Nephron progenitor cell (in vitro differentiated cells): ENCODE results near the gene NCOA7.

Experiments
- DNase-seq: peaks from one replicate; pipeline ENCODE4 v3.0.0; 2021
- H3K27ac Mint-ChIP-seq: 2 replicates; pipeline ENCODE4 v1.8.0; 2021; ENCODE audit warnings: mild to moderate bottlenecking, moderate library complexity, mixed read lengths
- H3K27me3 Mint-ChIP-seq: 2 replicates; pipeline ENCODE4 v1.8.0; 2021; ENCODE audit warnings: mild to moderate bottlenecking, low read depth, mixed read lengths; ENCODE audit not compliant: poor library complexity
- H3K36me3 Mint-ChIP-seq: 2 replicates; pipeline ENCODE4 v1.8.0; 2021; ENCODE audit warnings: low read depth, mixed read lengths
- H3K4me1 Mint-ChIP-seq: 2 replicates; pipeline ENCODE4 v1.8.0; 2021; ENCODE audit warnings: mixed read lengths
- H3K4me3 Mint-ChIP-seq: 2 replicates; pipeline ENCODE4 v1.8.0; 2021; ENCODE audit warnings: mild to moderate bottlenecking, moderate library complexity, mixed read lengths
- H3K9me3 Mint-ChIP-seq: 2 replicates; pipeline ENCODE4 v1.8.0; 2021; ENCODE audit warnings: mild to moderate bottlenecking, moderate library complexity, mixed read lengths
- CTCF ChIP-seq: fragments of 200-600 bp; sonication (generic); IDR thresholded peaks from 2 replicates; pipeline ENCODE4 v1.5.0; 2021; ENCODE audit warnings: antibody characterized with exemption

Gene NCOA7

DNA sequence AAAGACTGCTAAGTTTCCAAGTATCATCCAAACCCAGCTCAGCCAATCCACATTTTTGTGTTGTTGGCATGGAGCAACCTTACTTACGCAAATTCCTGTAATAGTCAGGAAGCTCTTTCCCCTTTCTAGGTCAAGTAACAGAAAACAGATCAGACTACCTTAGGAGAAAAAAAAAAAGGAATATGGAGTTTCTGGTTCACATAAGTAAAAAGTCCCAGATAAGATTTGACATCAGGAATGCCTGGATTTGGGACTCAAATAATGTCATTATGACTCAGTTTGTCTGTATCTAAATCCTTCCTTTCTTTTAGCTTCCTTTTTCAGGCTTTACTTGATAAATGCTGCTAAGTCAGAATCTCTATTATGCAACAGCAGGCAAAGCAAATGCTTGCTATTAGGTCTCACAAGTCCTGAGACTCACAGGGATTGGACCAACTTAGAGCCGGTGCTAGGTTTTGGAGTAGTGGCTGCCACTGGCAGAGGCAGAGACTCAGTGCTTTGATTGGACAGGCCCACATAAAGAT is 44.5 kb downstream of the NCOA7 start:
- no peaks in the 10 kb centered on the region for H3K9me3 Mint-ChIP-seq
- peaks cover 20% of the 10 kb centered on the region for H3K4me1 Mint-ChIP-seq
- TF ChIP-seq CTCF = no peak
- no peak for DNase-seq
- H3K27me3 Mint-ChIP-seq = no peaks in the 10 kb centered on the region
- no peak overlapping the region for H3K4me3 Mint-ChIP-seq
- H3K36me3 Mint-ChIP-seq = no peaks in the 10 kb centered on the region
- H3K27ac Mint-ChIP-seq = no peak overlapping the region

DNA sequence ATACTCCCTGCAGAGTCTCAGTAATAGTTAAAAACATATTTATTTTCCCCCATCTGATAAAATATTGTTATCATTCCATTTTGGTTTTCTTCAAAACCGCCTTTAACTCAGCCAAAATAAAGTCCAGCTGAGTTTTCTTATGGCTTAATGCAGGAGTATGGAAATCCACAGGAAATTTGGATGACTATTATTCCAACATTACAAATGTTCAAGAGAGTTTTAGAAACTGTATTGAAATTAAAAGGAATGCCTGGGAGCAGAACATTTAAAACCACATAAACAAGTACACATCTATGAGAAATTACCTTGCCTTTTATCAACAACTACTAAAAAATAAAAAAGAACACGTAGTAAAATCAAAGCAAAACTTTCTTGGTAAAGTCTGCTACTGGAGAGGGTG is 45.7 kb downstream of the NCOA7 start:
- Mint-ChIP-seq H3K9me3 (no peaks in the 10 kb centered on the region), H3K27ac (no peak overlapping the region), H3K4me3 (no peak overlapping the region), H3K4me1 (peaks cover 20% of the 10 kb centered on the region), H3K36me3 (no peaks in the 10 kb centered on the region), H3K27me3 (no peaks in the 10 kb centered on the region)
- DNase-seq = no peak
- TF ChIP-seq CTCF = no peak

- no peak for TF ChIP-seq CTCF
- Mint-ChIP-seq H3K9me3 (no peaks in the 10 kb centered on the region), H3K36me3 (no peaks in the 10 kb centered on the region), H3K4me3 (no peak overlapping the region), H3K4me1 (peaks cover 4% of the 10 kb centered on the region), H3K27ac (no peak overlapping the region), H3K27me3 (no peaks in the 10 kb centered on the region)
- no peak for DNase-seq
Observed at GRCh38 chr6:125839471-125839870, 48.7 kb downstream of the NCOA7 start.

GRCh38 chr6:125839879-125840278 is 49.1 kb downstream of the NCOA7 start:
- Mint-ChIP-seq H3K4me3 (no peak overlapping the region), H3K4me1 (peaks cover 3% of the 10 kb centered on the region), H3K9me3 (no peaks in the 10 kb centered on the region), H3K27me3 (no peaks in the 10 kb centered on the region), H3K36me3 (no peaks in the 10 kb centered on the region), H3K27ac (no peak overlapping the region)
- no peak for DNase-seq
- no peak for TF ChIP-seq CTCF

DNA sequence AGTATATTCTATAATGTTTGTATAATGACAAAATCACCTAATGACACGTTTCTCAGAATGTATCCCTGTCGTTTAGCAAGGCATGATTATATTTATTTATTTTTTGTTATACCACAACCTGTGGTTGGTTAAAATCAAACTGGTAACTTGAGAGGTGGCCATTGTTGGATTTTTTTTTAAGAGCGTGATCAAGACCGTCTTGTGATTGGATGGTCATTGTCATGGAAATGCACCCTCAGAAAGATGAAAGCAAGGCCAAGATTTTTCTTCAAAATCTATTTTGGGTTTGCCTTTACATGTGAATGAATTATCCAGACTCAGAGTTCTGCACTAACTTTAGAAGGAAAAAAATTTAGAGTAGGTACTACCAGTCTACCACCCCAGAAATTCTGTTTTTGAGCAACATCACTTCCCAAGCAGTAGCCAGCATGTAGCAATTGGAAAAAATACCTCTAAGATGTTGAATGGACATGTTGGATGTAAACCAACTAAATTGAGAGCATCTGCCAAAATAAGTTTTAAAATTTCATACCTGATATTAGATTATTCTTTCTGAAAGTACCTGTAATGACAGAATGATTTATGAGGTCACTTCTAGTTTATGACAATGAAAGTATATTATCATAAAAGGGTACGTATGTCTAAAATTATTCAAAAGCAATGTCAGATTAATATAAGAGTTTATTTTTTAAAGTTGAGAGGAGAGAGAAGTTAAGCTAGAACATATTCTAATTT is 50.8 kb downstream of the NCOA7 start:
- H3K27ac Mint-ChIP-seq = no peak overlapping the region
- DNase-seq = no peak
- H3K36me3 Mint-ChIP-seq = no peaks in the 10 kb centered on the region
- no peaks in the 10 kb centered on the region for H3K9me3 Mint-ChIP-seq
- H3K4me3 Mint-ChIP-seq = no peak overlapping the region
- no peak for TF ChIP-seq CTCF
- no peaks in the 10 kb centered on the region for H3K27me3 Mint-ChIP-seq
- H3K4me1 Mint-ChIP-seq = peaks cover 19% of the 10 kb centered on the region

- no peaks in the 10 kb centered on the region for H3K27me3 Mint-ChIP-seq
- no peaks in the 10 kb centered on the region for H3K9me3 Mint-ChIP-seq
- no peak for TF ChIP-seq CTCF
- H3K27ac Mint-ChIP-seq = no peak overlapping the region
- DNase-seq = no peak
- peaks cover 25% of the 10 kb centered on the region for H3K4me1 Mint-ChIP-seq
- H3K36me3 Mint-ChIP-seq = no peaks in the 10 kb centered on the region
- H3K4me3 Mint-ChIP-seq = no peak overlapping the region
Observed at GRCh38 chr6:125842091-125842626, 51.4 kb downstream of the NCOA7 start.
